ENCODE results near the gene MAPKBP1.
"Not testable (repeated sequence)": the region's sequence is repeated elsewhere in the genome, so short reads cannot be mapped to it uniquely, and the experiment has no call there.

The MAPKBP1 gene

DNA sequence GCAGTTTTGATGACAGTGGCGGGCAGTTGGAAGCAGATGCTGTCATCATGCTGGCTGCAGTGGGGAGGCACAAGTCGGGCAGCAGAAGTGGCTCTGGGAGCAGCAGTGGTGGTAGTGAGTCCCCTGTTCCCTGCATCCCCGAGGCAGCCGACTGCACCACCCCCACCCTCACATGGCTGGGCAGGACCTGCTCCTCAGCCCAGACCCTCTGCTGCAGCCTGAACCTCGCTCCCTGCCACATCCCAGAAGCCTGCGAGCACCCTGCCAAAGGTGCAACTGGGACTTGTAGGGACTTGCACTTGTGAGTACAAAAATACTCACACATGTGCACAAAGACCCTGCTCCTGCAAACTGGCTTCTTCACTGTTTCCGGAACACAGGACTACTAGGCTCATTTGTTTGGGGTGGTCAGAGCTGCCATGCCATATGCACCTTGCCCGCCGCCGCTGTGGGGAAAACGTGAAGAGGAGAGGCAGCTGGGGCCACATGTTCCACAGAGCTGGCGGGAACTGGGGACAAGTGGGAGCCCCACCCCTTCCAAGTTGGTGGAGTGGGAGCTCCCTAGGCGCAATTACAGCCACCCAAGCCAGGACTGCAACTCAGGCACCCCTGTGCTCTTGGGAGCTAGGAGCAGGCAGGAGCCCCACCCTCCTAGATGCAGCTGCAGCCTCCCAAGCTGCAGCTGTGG is 55.8 kb downstream of the MAPKBP1 start:
- no peak for DNase-seq
- H3K9me3 ChIP-seq, result no peaks in the 10 kb centered on the region
- H3K36me3 ChIP-seq, result no peaks in the 10 kb centered on the region
- H3K27me3 ChIP-seq, result no peaks in the 10 kb centered on the region
- H3K4me3 ChIP-seq (ENCODE audit: low read depth, low read length), result no peak overlapping the region
- H3K4me1 ChIP-seq, result no peaks in the 10 kb centered on the region
- TF ChIP-seq, protein P1, sequence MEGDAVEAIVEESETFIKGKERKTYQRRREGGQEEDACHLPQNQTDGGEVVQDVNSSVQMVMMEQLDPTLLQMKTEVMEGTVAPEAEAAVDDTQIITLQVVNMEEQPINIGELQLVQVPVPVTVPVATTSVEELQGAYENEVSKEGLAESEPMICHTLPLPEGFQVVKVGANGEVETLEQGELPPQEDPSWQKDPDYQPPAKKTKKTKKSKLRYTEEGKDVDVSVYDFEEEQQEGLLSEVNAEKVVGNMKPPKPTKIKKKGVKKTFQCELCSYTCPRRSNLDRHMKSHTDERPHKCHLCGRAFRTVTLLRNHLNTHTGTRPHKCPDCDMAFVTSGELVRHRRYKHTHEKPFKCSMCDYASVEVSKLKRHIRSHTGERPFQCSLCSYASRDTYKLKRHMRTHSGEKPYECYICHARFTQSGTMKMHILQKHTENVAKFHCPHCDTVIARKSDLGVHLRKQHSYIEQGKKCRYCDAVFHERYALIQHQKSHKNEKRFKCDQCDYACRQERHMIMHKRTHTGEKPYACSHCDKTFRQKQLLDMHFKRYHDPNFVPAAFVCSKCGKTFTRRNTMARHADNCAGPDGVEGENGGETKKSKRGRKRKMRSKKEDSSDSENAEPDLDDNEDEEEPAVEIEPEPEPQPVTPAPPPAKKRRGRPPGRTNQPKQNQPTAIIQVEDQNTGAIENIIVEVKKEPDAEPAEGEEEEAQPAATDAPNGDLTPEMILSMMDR (IDR thresholded peaks at IDR 0.05; ENCODE audit: low read depth, low read length), result no peak

- H3K36me3 ChIP-seq; H3K4me1 ChIP-seq; H3K4me3 ChIP-seq (ENCODE audit: low read depth, low read length); DNase-seq; H3K9me3 ChIP-seq; H3K27me3 ChIP-seq: not testable (repeated sequence)
These were observed 57.0 kb downstream of the MAPKBP1 start for GRCh38 chr15:41831291-41831690.

DNA sequence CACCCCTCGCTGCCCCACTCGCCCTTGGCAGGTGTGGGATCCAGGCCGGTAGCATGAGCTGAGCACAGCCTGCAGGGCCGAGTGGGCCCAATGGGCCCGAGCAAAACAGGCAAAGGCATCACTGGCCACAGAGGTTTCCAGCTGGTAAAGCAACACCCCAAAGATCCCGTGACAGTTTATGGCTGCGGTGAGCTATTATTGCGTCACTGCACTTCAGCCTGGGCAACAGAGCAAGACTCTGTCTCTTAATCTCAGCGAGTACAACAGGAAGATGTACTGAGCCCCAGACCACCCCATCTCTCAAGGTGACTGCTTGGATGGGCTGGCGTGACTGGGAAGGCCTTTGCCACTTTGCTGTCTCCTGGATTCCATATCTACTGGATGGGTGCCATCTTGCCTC is 57.9 kb downstream of the MAPKBP1 start:
- H3K9me3 ChIP-seq, result no peaks in the 10 kb centered on the region
- no peaks in the 10 kb centered on the region for H3K27me3 ChIP-seq
- no peaks in the 10 kb centered on the region for H3K4me1 ChIP-seq
- no peak overlapping the region for H3K4me3 ChIP-seq (ENCODE audit: low read depth, low read length)
- no peaks in the 10 kb centered on the region for H3K36me3 ChIP-seq
- TF ChIP-seq, protein P1 (IDR thresholded peaks at IDR 0.05; ENCODE audit: low read depth, low read length), result no peak
- DNase-seq, result no peak

- no peaks in the 10 kb centered on the region for H3K36me3 ChIP-seq
- H3K4me3 ChIP-seq (ENCODE audit: low read depth, low read length), result no peak overlapping the region
- TF ChIP-seq, protein P1 (IDR thresholded peaks at IDR 0.05; ENCODE audit: low read depth, low read length), result no peak
- H3K27me3 ChIP-seq, result no peaks in the 10 kb centered on the region
- no peak for DNase-seq
- H3K4me1 ChIP-seq, result no peaks in the 10 kb centered on the region
- no peaks in the 10 kb centered on the region for H3K9me3 ChIP-seq
These were observed 58.6 kb downstream of the MAPKBP1 start for GRCh38 chr15:41832875-41833274.

DNA sequence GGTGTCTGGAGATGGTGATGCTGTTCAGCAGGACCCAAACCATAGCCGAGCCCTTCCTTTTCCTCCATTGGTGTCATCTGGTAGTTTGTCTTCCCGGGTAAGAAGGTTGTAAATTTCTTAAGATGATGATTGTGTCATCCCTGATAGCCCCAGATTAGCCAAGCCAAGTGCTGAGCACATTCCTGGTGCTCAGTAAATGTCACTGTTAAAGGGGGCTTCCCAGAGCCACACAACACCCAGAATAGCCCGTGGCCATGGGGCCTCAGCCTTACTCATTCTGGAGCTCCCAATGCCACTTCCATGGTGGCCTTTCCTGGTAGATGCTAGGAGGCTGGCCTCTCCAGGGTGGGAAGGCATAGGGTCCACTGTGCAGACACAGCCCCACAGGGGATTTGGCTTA is 59.8 kb downstream of the MAPKBP1 start:
- DNase-seq, result no peak
- H3K27me3 ChIP-seq, result no peaks in the 10 kb centered on the region
- H3K4me3 ChIP-seq (ENCODE audit: low read depth, low read length), result no peak overlapping the region
- H3K36me3 ChIP-seq, result no peaks in the 10 kb centered on the region
- H3K9me3 ChIP-seq, result no peaks in the 10 kb centered on the region
- no peaks in the 10 kb centered on the region for H3K4me1 ChIP-seq
- TF ChIP-seq, protein P1 (IDR thresholded peaks at IDR 0.05; ENCODE audit: low read depth, low read length), result no peak

DNA sequence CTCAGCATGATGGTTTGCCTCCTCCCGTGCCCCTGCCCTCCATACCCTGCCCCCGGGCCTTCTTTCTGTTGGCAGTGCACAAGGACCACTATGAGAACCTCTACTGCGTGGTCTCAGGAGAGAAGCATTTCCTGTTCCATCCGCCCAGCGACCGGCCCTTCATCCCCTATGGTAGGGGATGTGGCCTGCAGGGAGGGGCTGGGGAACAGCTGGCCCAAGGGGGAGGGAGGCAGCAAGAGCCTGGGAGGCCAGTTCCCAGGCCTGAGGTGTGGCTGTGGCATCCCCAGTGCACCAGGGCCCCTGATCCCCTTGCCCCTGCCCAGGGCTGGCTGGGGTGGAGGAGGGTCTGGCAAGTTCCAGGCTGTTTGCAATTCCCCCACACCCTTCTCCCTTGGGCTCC is 61.8 kb downstream of the MAPKBP1 start:
- Histone ChIP-seq H3K36me3 (no peaks in the 10 kb centered on the region), H3K4me1 (peaks cover 7% of the 10 kb centered on the region), H3K9me3 (no peaks in the 10 kb centered on the region), H3K27me3 (no peaks in the 10 kb centered on the region), H3K4me3 (ENCODE audit: low read depth, low read length) (no peak overlapping the region)
- TF ChIP-seq, protein P1 (IDR thresholded peaks at IDR 0.05; ENCODE audit: low read depth, low read length), result no peak
- no peak for DNase-seq

Data from BE2C (cell line).